ENCODE measurements around the gene IKZF3. TPM values are rescaled to one million over a fixed set of nuclear protein-coding genes. Genes with fewer than 3 reads are reported as not detected.

IKZF3 gene
- total RNA-seq, 1 experiment from 2014 or later, result 0.22 TPM

DNA sequence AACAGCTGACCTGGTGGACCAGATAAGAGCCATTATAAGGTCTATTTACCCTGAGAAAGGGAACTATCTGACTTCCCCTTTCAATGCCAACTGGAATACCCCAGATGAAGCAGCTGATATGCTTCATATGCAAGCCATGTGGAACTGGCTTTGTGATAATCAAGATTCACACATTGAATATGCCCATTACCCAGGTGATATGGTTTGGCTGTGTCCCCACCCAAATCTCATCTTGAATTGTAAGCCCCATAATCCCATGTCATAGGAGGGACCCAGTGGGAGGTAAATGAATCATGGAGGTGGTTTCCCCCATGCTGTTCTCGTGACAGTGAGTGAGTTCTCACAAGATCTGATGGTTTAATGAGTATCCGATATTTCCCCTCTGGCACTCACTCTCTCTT is 42.1 kb downstream of the IKZF3 start:
- no peaks in the 10 kb centered on the region for H4K20me1 ChIP-seq (ENCODE audit: control insufficient read depth, insufficient read depth, insufficient read length)
- no peaks in the 10 kb centered on the region for H3K79me2 ChIP-seq (ENCODE audit: insufficient read depth, low read length)
- no peak overlapping the region for H4K8ac ChIP-seq (replicated peaks; ENCODE audit: insufficient read length, low read depth, low read length)
- H3K4me1 Mint-ChIP-seq, result peaks cover 8 to 11% of the 10 kb centered on the region in 2 experiments
- H4K5ac ChIP-seq (ENCODE audit: insufficient read length, low read depth, low read length), result no peak overlapping the region
- no peak overlapping the region for H3K27ac Mint-ChIP-seq
- peaks cover 35 to 36% of the 10 kb centered on the region in 2 experiments for H3K9me3 Mint-ChIP-seq
- no peak overlapping the region for H3K23ac ChIP-seq (ENCODE audit: insufficient read length, low read depth, low read length)
- H4K91ac ChIP-seq (ENCODE audit: insufficient read length, low read depth, low read length), result no peak overlapping the region
- peaks cover 4% of the 10 kb centered on the region; the same call in 1 of the 2 replicates for H3K4me1 ChIP-seq (ENCODE audit: insufficient read depth, low read length)
- no peak for DNase-seq
- H3K79me1 ChIP-seq (ENCODE audit: insufficient read depth, low read depth, low read length, poor library complexity, severe bottlenecking), result no peaks in the 10 kb centered on the region
- H3K4ac ChIP-seq (ENCODE audit: low read depth, low read length), result no peak overlapping the region
- H3K27me3 Mint-ChIP-seq (ENCODE audit: low read depth), result peaks cover 5% of the 10 kb centered on the region
- no peak overlapping the region for H3K18ac ChIP-seq (ENCODE audit: insufficient read length, low read depth, low read length)
- no peak overlapping the region for H3K9ac ChIP-seq (ENCODE audit: extremely low read depth, insufficient read length, low read length)
- no peak overlapping the region for H3K27ac ChIP-seq (ENCODE audit: insufficient read length, low read depth, low read length)
- H3K23me2 ChIP-seq (ENCODE audit: insufficient read length, low read depth, low read length, poor library complexity, severe bottlenecking), result no peaks in the 10 kb centered on the region
- H2BK120ac ChIP-seq (ENCODE audit: low read depth, low read length, poor library complexity, severe bottlenecking), result no peak overlapping the region
- no peak overlapping the region for H3K56ac ChIP-seq (ENCODE audit: insufficient read length, low read depth, low read length)
- H3K27me3 ChIP-seq (ENCODE audit: insufficient read depth, low read length), result no peaks in the 10 kb centered on the region
- WGBS (ENCODE audit: extremely low coverage, insufficient read length, low lambda C conversion rate), result no CpG with 5 or more reads among the region's 2 CpGs
- H2AK5ac ChIP-seq (ENCODE audit: insufficient read length, low read length), result no peak overlapping the region
- TF ChIP-seq, protein P1, sequence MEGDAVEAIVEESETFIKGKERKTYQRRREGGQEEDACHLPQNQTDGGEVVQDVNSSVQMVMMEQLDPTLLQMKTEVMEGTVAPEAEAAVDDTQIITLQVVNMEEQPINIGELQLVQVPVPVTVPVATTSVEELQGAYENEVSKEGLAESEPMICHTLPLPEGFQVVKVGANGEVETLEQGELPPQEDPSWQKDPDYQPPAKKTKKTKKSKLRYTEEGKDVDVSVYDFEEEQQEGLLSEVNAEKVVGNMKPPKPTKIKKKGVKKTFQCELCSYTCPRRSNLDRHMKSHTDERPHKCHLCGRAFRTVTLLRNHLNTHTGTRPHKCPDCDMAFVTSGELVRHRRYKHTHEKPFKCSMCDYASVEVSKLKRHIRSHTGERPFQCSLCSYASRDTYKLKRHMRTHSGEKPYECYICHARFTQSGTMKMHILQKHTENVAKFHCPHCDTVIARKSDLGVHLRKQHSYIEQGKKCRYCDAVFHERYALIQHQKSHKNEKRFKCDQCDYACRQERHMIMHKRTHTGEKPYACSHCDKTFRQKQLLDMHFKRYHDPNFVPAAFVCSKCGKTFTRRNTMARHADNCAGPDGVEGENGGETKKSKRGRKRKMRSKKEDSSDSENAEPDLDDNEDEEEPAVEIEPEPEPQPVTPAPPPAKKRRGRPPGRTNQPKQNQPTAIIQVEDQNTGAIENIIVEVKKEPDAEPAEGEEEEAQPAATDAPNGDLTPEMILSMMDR (conservative IDR thresholded peaks at IDR 0.05), result no peak
- peaks cover 8 to 19% (median 18%) of the 10 kb centered on the region in 3 experiments for H3K36me3 Mint-ChIP-seq (ENCODE audit: insufficient read depth in 1 of 3, low read depth in 3 of 3)
- H2BK12ac ChIP-seq (ENCODE audit: insufficient read length, low read depth, low read length), result no peak overlapping the region
- H3K4me3 Mint-ChIP-seq, result no peak overlapping the region
- no peak overlapping the region for H3K4me2 ChIP-seq (ENCODE audit: insufficient read depth, insufficient read length, low read length)
- no peak overlapping the region for H2AFZ ChIP-seq (ENCODE audit: low read length)
- no peak overlapping the region for H3T11ph ChIP-seq (ENCODE audit: low read length)
- no peak overlapping the region for H2BK20ac ChIP-seq (ENCODE audit: low read depth, low read length, poor library complexity, severe bottlenecking)
- no peak overlapping the region for H2BK15ac ChIP-seq (ENCODE audit: low read depth, low read length)
- H3K9me3 ChIP-seq (ENCODE audit: control insufficient read depth, low read depth, low read length), result peaks cover 7% of the 10 kb centered on the region
- H2BK5ac ChIP-seq (ENCODE audit: insufficient read length, low read length), result no peak overlapping the region
- H3K14ac ChIP-seq (ENCODE audit: insufficient read depth, low read length), result no peak overlapping the region

Data from H9 (cell line).